HG03378 (cell line): ENCODE results near the gene HIGD2A.
"Not testable (repeated sequence)": the region's sequence is repeated elsewhere in the genome, so short reads cannot be mapped to it uniquely, and the experiment has no call there.

Source experiments
- ATAC-seq: cut with Tn5 transposase; IDR thresholded peaks from one replicate; pipeline ENCODE4 v1.9.1; 2021; ENCODE audit warnings: mild to moderate bottlenecking, moderate library complexity; ENCODE audit not compliant: unreplicated experiment

HIGD2A gene

DNA sequence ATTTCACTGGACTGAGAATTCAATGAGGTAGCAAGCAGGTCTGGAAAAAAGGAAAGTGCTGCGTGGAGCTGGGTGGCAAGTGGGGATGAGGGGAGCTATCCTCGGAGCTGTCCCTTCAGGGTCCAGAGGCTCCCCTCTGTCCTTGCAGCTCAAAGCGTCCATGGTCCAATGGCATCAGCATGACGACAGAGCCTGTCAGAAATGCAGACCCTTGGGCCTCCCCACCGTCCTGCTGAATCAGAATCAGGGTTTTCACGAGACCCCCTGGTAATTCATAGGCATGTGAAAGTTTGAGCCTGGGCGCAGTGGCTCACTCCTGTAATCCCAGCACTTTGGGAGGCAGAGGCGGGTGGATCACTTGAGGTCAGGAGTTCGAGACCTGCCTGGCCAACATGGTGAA lies 5.5 kb downstream of the HIGD2A start:
- no peak for ATAC-seq

DNA sequence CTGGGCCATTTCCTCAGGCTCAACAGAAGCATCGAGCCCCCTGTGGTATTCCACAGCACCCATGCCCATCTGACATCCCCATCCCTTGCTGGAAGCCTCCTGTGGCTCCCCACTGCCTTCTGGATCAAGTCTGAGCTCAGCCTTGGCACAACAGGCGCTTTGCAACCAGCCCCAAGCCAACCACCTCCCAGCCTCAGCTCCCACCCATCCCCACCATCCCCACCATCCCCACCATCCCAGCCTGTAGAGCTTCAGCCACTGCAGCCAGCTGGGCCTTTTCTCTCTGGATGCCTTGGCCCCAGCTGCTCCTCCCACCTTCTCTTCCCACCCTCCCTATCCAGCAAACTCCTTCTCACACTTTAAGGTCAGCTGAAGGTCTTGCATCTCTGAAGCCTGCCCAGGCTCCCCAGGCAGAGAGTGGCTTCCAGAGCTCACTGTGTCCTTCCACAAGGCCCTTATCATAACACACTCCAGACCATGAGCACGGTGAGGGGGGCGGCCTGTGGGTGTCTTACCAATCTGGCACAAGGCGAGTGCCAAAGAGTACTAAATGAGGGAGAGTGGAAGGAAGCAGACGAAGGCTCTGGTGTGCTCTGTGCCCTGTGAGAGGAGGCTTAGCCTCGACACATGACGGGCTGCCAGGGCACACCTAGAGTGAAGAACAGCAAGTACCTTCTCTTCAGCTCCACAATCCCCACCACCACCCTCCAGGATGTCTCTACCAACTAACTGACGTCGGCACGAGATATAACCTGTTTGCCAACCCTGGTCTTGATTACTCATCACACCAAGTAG lies 6.5 kb downstream of the HIGD2A start:
- ATAC-seq, result no peak

DNA sequence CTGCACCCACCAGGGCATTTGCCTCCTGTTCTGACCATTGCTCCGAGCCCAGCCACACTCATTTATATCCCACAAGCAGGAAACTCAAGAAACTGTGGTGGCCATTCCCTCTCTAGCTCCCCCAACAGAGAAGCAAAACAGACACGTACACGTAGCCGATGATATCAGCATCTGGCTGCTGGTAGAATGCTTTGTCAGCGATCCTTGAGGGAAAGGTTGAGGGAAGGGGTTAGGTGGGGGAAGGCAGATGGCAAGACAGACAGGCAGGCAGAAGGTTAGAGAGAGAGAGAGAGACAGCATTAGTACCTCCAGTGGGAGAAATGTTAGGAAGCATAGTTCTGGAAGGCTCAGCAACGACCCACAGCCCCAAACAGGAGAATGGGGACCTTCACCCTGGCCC lies 7.8 kb downstream of the HIGD2A start:
- ATAC-seq, result no peak

DNA sequence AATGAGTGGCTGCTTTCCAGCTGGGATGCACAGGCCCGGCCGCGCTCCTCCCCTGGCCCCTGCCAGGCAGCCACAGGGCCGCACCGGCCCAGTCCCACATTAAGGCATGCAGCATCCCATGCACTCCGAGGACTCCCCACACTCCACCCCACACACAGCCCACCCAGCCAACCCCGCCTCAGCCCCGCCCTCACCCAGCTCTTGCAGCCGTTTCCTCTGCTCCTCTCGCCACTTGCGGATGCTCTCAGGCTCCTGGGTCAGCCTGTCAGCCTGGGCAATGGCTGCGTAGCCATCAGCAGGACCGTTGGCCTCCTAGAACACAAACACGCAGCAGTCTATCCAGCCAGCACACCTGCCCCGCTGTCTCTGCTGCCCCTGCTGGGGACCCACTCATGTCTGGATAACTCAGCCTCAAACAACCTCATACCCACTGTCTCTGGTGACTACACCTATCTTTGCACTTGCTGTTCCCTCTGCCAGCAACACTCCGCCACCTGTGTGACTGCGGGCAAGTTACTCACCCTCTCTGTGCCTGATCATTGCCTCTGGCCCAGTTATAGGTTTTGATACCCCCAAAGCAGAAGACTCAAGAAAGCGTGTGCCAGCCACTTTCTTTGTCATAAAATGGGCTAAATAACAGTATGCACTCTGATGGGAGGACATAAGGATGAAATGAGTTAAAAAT lies 9.3 kb downstream of the HIGD2A start:
- ATAC-seq, result no peak

DNA sequence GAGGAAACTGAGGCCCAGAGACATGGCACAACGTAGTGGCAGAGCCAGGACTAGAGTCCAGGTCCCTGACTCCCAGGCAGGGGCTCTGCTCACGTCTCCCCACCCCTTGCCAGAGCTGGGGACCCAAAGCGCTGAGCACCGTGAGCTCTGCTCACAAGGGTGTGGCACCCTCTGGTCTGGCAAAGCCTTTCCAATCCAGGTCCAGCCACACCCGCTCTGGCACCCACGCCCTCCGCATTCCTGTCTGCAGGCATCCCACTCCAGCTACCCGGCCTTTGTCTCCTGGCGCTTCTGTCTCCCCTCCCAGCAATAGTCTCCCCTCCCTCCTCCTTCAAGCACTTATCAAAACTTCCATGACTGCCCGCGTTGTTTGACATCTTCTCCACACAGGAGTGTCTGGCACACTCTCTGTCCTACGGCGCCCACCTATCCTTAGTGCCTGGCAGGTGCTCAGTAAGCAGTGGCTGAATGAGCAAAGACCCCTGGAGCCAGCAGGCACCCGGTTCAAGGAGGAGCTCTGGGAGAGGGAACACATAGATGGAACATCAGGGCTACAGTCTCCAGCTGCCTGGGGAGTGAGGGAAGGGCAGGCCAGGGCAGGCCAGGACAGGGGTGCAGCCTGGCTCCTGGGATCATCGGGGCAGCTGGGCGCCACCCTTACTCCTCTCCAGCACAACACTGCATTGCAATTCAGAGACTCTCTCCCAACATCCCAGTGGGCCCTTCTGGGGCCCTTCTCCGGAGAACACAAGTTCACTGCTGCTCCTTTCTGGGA lies 12.0 kb downstream of the HIGD2A start:
- no peak for ATAC-seq

DNA sequence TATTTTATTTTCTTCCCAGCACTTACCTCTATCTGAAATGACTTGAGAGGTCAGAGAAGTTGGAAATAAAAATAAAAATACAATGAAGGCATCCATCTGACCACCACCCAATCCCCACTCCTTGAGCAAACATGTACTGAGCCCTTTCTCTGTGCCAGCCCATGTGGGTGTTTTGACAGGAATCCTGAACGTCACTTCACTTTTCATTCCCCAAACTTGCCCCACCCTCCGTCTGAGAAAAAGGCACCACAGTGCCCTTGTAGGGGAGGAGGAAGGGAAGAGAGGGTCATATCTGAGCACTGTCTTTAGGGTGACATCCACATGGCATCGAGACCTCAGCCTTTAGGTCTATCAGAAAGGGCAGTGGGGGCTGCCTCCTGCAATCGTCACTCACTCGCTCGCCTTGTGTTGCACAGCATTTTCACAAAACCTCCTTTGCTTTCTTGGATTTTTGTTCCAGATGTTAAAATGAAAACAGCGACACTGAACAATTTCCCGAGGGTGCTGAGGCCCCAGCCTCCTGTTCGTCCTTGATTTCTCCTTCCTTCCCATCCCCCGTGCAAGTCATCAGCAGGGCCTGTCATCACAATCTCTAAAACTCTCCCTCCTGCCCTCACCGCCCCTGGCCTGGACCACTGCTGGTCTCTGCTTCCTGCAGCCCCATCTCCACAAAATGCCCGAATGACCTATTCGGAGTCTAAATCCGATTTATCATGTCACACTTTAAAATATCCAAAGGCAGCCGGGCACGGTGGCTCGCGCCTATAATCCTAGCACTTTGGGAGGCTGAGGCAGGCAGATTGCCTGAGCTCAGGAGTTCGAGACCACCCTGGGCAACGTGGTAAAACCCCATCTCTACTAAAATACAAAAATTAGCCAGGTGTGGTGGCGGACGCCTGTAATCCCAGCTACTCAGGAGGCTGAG lies 13.0 kb downstream of the HIGD2A start:
- no peak for ATAC-seq

DNA sequence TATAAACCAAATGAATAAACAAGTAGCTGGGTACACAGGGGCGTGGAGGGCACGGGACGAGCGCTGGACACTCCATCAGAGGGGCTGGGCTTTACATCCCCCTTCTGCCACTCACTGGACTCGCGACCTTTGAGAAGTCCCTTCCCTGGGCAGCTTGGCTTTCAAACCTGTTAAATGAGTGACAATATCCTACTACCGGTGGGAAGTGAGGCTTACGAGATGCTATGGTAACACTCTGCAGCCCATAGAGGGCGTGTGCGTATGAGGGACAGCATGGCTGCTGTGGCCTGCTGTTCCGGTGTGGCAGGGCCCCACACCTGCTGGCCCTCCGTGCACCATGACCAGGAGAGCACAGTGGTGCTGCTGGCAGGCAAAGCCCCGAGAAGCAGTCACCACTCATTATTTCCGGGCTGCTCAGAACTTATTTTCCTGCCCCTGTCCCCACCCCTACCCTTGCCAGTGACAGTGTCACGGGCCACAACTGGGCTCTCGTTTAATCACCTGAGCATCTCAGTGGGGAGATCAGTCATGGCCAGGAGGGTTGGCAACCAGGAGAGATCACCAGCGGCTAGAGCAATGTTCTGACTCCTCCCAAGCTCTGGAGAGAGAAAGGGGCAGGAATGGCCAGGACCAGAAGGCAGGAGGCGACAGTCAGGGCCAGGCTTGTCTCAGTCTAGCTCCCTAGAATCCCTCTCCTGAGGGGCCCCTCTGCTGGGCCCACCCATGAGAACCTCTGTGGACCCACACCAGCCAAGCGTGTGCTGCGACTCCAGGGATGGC lies 17.3 kb downstream of the HIGD2A start:
- ATAC-seq, result no peak

DNA sequence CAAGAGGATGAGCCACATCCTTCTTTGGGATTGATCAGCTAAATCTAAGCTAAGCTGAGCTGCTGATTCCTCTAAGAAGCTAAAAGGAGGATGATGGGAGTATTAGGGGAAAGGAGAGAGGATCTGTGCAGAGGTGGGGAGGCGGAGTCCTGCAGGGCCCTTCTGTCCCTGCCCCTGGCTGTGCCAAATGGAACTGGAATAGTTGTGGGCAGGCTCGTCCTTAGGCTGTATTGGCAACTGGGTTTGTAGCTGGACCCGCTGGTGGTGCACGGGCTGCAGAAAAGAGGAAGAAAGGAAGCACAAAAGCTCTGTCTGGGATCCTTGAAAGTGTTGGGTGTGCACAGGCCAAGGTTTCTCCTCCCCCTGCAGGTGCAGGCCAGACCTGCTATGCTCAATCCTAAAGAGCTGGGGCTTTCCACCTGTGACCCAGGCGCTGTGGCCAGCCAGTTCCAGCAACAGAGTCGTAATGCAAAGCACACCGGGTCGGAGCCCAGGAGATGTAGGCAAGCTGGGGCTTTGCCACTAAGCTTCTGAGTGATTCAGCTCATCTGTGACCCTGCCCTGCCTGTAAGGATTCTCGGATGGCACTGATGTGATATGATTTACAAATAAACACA lies 18.0 kb downstream of the HIGD2A start:
- no peak for ATAC-seq

DNA sequence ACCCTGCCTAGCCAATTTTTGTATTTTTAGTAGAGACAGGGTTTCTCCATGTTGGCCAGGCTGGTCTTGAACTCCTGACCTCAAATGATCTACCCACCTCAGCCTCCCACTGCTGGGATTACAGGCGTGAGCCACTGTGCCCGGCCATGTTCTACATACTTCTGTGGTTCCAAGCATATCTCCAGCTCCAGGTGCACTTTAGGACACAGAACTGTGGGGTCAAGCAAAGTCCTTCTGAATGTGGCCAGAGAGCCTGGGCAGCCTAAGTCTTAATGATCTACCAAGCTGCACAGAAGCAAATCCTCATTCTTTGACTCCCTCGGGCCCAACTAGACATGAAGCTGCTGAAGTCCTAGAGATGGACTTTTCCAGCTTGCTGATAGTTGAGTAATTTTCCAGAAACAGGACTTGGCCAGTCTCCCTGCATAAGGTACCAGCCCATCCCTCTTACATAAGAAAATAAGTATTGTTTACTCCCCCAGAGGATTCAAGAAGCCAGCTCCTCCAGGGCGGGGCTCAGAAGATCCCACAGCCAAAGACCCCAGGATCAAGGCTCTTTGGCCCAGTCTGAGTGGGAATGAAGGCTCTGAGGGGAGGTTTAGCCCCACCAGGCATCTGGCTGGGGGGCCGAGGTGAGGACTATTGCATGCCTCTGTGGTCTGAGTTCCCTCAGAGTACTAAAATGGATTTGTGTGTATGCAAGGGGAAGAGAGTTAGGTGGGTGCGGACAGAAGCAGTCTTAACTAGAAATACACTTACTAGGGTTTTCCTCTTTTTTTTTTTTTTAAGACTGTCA lies 19.1 kb downstream of the HIGD2A start:
- ATAC-seq, result no peak

DNA sequence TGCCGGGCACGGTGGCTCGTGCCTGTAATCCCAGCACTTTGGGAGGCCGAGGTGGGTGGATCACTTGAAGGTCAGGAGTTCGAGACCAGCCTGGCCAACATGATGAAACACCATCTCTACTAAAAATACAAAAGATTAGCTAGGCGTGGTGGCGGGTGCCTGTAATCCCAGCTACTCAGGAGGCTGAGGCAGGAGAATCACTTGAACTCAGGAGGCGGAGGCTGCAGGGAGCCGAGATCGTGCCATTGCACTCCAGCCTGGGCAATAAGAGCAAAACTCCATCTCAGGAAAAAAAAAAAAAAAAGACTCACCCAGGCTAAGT lies 19.7 kb downstream of the HIGD2A start:
- not testable (repeated sequence) for ATAC-seq

DNA sequence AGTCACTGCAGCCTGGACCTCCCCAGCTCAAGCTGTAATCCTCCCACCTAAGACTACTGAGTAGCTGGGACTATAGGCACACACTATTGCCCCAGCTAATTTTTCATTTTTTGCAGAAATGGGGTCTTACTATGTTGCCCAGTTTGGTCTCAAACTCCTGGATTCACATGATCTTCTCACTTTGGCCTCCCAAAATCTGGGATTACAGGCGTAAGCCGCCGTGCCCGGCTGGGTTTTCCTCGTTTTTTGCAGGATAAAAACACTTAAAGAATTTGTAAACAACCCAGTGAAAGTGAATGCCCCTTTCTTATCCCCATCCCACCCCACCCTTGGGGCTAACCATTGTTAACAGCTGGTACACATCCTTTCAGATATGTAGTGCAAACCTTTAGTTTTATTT lies 20.0 kb downstream of the HIGD2A start:
- ATAC-seq, result no peak

DNA sequence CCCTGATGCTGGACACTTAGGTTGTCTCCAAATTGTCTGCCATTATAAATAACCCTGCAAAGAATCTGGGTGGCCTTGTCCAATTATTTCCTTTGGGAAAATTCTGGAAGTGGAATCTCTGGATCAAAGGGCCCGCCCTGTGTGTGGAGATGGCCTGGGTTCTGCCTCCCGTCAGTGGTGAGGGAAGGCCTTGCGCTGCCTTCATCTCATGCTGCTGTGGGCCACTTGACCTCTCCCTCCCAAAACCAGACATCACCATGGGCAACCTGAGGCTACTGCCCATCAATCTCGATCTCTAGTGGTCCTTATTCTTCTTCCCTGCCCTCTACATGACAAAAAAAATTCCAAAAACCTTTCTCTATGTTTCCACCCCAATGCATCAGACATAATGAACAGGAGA lies 21.2 kb downstream of the HIGD2A start:
- no peak for ATAC-seq

DNA sequence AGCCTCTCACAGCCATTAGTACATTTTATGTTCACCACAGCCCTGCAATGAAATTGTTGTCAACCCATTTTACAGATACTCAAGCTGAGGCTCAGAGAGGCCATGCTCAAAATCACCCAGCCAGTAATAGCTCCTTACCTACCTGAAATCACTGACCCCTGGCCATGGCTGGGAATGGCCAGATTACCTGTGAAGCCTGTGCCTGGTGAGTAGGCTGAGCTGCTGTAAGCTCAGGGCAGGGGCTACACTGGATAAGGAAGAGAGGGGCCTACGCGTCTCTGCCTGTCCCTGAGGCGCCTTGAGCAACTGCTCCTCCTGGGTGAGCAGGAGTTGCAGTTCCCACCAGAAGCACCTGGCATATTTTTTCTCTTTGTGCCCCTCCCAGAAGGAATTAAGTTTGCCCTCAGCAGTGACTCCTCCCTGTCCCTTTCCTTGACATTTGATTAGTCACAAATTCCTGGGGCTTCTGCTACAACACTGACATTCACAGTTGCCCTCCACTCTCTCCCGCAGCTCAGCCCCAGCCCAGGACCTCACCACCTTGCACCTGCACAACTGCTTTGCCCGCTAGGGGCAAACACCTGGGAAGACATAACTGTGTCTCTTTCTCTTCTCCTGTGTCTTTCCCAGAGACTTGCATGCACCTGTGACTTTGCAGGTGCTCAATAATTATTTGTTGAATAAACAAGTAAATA lies 22.1 kb downstream of the HIGD2A start:
- no peak for ATAC-seq

DNA sequence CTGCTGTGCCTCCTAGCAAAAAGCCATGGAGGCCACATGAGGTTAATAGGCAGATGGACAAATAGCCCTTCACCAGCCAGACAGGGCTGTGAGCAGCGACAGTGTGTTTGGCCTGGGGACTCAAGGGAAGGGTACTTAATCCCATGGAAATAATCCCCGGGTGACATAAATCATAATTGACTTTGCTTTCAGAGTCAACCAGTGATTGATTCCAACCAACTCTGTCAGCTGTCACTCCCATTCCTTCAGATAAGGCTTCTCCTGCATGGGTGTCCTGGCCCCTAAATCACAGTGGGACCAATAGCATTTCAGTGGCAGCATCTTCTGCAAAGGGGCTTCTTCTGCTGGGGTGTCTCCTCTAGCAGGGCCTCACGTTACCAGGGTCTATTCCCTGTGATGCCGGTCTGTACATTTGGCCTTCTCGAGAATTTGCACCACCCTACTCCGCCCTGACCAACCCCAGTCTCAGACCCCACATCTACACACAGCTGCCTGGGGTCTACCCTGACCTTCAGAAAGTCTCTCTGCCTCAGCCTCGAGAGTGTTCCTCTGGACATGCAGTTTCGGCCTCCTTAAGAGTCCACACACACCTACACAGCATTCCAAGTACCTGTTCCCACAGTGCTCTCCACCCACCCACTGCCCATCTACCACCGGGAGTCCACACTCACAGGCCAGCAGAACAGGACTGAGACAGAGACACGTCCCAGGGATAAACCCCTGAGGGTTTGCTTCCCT lies 24.1 kb downstream of the HIGD2A start:
- ATAC-seq, result no peak

DNA sequence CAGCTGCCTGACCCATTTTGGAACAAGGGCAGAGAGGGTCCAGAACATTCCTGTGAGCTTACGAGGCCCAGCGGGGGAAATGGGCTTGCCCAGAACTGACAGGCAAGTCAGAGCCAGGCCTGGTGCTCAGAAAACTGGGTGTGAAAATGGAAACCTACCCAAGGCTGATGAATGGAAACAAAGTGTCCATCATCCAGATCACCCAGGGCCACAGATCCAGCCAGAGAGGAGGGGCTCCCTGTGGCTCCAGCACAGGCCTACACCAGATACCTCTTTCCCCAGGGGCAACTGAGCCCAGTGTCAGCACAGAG lies 24.7 kb downstream of the HIGD2A start:
- ATAC-seq, result no peak

DNA sequence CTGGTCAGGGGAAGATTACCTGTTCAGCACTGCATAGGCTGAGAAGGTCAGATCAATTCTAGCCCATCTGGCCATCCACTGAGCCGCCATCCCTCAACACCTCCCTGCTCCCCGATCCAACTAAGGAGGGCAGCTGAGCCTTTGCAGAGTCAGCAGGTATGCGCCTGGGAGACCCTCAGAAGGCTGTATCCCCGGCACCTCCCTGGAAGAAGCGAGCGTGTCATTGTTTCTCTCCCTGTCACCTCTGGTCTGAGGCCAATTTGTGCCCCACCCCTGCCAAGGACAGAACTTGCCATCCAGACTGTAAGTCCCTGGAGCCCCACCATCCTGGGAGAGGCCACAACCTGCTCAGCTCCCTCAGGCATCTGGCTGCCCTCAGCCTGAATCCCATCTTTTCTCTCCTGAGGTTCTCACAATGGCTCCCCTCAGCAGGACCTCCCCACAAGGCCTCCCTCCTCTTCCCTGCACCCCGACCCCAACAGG lies 25.2 kb downstream of the HIGD2A start:
- ATAC-seq, result no peak

DNA sequence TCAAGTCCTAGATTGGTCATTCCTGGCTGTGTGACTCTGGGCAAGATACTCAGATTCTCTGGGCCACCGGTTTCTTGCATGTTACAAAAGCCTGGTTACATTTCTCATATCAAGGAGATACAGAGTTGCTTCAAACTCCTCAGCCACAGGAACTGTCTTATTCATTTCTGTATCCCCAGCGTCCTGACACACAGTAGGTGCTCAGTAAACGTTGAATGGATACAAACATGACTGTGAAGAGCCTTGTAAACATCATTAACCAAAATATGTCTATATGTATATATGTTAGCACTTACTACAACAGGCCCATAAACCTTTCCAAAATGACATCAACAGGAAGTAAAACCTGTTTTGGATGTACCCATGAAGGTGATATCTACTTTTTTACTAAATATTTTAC lies 26.2 kb downstream of the HIGD2A start:
- no peak for ATAC-seq
